H1 (cell line): ENCODE measurements around the gene RALGAPA1. TPM values are rescaled to one million over a fixed set of nuclear protein-coding genes. Genes with fewer than 3 reads are reported as not detected.
"Not testable (repeated sequence)": the region's sequence is repeated elsewhere in the genome, so short reads cannot be mapped to it uniquely, and the experiment has no call there.

Experiments
- CTCF ChIA-PET: fragments of 300-600 bp; sonication (Branson Sonifier 250); formaldehyde crosslinking; loops from one replicate; lab custom pipeline; 2021; ENCODE audit not compliant: partially characterized antibody; lab: Charles Lee
- POLR2A ChIA-PET: fragments of 300-600 bp; sonication (Branson Sonifier 250); formaldehyde crosslinking; loops from one replicate; lab custom pipeline; 2021; ENCODE audit warnings: inconsistent platforms; ENCODE audit not compliant: partially characterized antibody; lab: Charles Lee
- DNase-seq, 2 experiments: peaks; one replicate each; pipeline versions ENCODE4 v3.0.0 to v3.0.0-alpha.2; 2010 to 2022; ENCODE audit warnings: low spot score in 2 of 2, low read depth in 1 of 2, mixed read lengths in 1 of 2
- FAIRE-seq: peaks from 2 replicates; lab custom pipeline; 2011; peaks lifted over from hg19 to GRCh38; lab: Jason Lieb, UNC
- H2AFZ ChIP-seq: 2 replicates; pipeline ENCODE4 v1.8.1; 2012; ENCODE audit warnings: low read length, inconsistent platforms
- H2AK5ac ChIP-seq: 2 replicates; pipeline ENCODE4 v1.6.1; 2013; ENCODE audit warnings: low read depth, low read length
- H2BK120ac ChIP-seq: replicated peaks from 2 replicates; pipeline ENCODE3; 2013; ENCODE audit warnings: low read depth, low read length, inconsistent platforms
- H2BK12ac ChIP-seq: 2 replicates; pipeline ENCODE4 v1.6.1; 2013; ENCODE audit warnings: low read depth, low read length
- H2BK15ac ChIP-seq: 2 replicates; pipeline ENCODE4 v1.6.1; 2013; ENCODE audit warnings: low read length
- H2BK20ac ChIP-seq: 2 replicates; pipeline ENCODE4 v1.6.1; 2013; ENCODE audit warnings: low read length
- H2BK5ac ChIP-seq: 2 replicates; pipeline ENCODE4 v1.6.1; 2013; ENCODE audit warnings: low read depth, low read length
- H3K14ac ChIP-seq: 2 replicates; pipeline ENCODE4 v1.6.1; 2013; ENCODE audit warnings: inconsistent platforms; ENCODE audit not compliant: insufficient read length
- H3K18ac ChIP-seq: 2 replicates; pipeline ENCODE4 v1.6.1; 2013; ENCODE audit warnings: low read length; ENCODE audit errors: extremely low read depth
- H3K23ac ChIP-seq: 2 replicates; pipeline ENCODE4 v1.6.1; 2013; ENCODE audit warnings: inconsistent platforms; ENCODE audit not compliant: insufficient read length
- H3K23me2 ChIP-seq: 2 replicates; pipeline ENCODE4 v1.6.1; 2013; ENCODE audit warnings: low read depth, low read length
- H3K27ac ChIP-seq: 2 replicates; pipeline ENCODE4 v1.6.1; 2011; ENCODE audit warnings: low read depth, low read length, inconsistent platforms
- H3K27me3 ChIP-seq, 4 experiments: replicated peaks in 1 of 4; 1 replicate in 1 of 4; 2 replicates in 3 of 4; pipeline versions ENCODE4 v1.6.1 to v1.8.1; 2011 to 2013; ENCODE audit warnings: low read length in 3 of 4, mild to moderate bottlenecking in 3 of 4, inconsistent platforms in 2 of 4, mixed read lengths in 2 of 4, moderate library complexity in 1 of 4; ENCODE audit not compliant: control insufficient read depth in 3 of 4, insufficient read depth in 3 of 4; ENCODE audit errors: extremely low read depth in 1 of 4
- H3K36me3 ChIP-seq, 4 experiments: 2 replicates each; pipeline versions ENCODE4 v1.6.1 to v1.8.1; 2011 to 2013; ENCODE audit warnings: mild to moderate bottlenecking in 4 of 4, low read length in 3 of 4, moderate library complexity in 2 of 4, control low read depth in 1 of 4, inconsistent platforms in 1 of 4; ENCODE audit not compliant: insufficient read depth in 4 of 4, control insufficient read depth in 2 of 4
- H3K4ac ChIP-seq: replicated peaks from 2 replicates; pipeline ENCODE3; 2013; ENCODE audit warnings: low read length, low read depth, mixed read lengths, inconsistent platforms; ENCODE audit not compliant: insufficient read length
- H3K4me1 ChIP-seq, 4 experiments: replicated peaks in 1 of 4; 1 replicate in 1 of 4; 2 replicates in 3 of 4; pipeline versions ENCODE4 v1.6.1 to v1.8.1; 2011 to 2013; ENCODE audit warnings: low read length in 3 of 4, inconsistent platforms in 2 of 4, mixed read lengths in 1 of 4; ENCODE audit not compliant: insufficient read depth in 4 of 4, control insufficient read depth in 3 of 4
- H3K4me2 ChIP-seq, 2 experiments: 2 replicates each; pipeline versions ENCODE4 v1.6.1 to v1.8.1; 2011 to 2013; ENCODE audit warnings: low read depth in 2 of 2, low read length in 2 of 2, control low read depth in 1 of 2, inconsistent platforms in 1 of 2, mild to moderate bottlenecking in 1 of 2; ENCODE audit not compliant: insufficient read depth in 1 of 2
- H3K4me3 ChIP-seq, 4 experiments: fragments of 200-600, 300-600 bp in 1 of 4; sonication (generic), shearing (Covaris generic), sonication (Bioruptor Twin) in 1 of 4; 2 replicates each; pipeline versions ENCODE4 v1.5.1 to v1.8.1; 2011 to 2016; ENCODE audit warnings: low read length in 4 of 4, low read depth in 3 of 4, control low read depth in 2 of 4, inconsistent platforms in 2 of 4, mild to moderate bottlenecking in 2 of 4, mixed read lengths in 1 of 4, moderate library complexity in 1 of 4; ENCODE audit not compliant: insufficient read depth in 2 of 4; ENCODE audit errors: extremely low read depth in 1 of 4
- H3K56ac ChIP-seq: replicated peaks from 2 replicates; pipeline ENCODE3; 2013; ENCODE audit warnings: low read depth, mild to moderate bottlenecking, mixed read lengths, low read length, inconsistent platforms; ENCODE audit not compliant: insufficient read length
- H3K79me1 ChIP-seq: 2 replicates; pipeline ENCODE4 v1.6.1; 2013; ENCODE audit warnings: low read depth, low read length, control low read depth
- H3K79me2 ChIP-seq, 2 experiments: 2 replicates each; pipeline versions ENCODE4 v1.6.1 to v1.8.1; 2012 to 2013; ENCODE audit warnings: low read length in 2 of 2, mild to moderate bottlenecking in 2 of 2, inconsistent platforms in 1 of 2; ENCODE audit not compliant: insufficient read depth in 2 of 2, control insufficient read depth in 1 of 2
- H3K9ac ChIP-seq, 4 experiments: replicated peaks in 1 of 4; 1 replicate in 1 of 4; 2 replicates in 3 of 4; pipeline versions ENCODE4 v1.6.1 to v1.8.1; 2011 to 2013; ENCODE audit warnings: low read depth in 3 of 4, low read length in 3 of 4, control low read depth in 2 of 4, mild to moderate bottlenecking in 2 of 4, moderate library complexity in 2 of 4, inconsistent platforms in 1 of 4; ENCODE audit errors: extremely low read depth in 1 of 4
- H3K9me3 ChIP-seq, 2 experiments: 2 replicates each; pipeline versions ENCODE4 v1.6.1 to v1.8.1; 2012 to 2013; ENCODE audit warnings: mild to moderate bottlenecking in 2 of 2, moderate library complexity in 2 of 2, control low read depth in 1 of 2, inconsistent platforms in 1 of 2, low read depth in 1 of 2, low read length in 1 of 2, mixed read lengths in 1 of 2; ENCODE audit not compliant: insufficient read depth in 2 of 2
- H4K20me1 ChIP-seq, 2 experiments: replicated peaks in 1 of 2; 2 replicates each; pipeline versions ENCODE3 to v1.8.1; 2011 to 2013; ENCODE audit warnings: inconsistent platforms in 2 of 2, low read length in 2 of 2, mild to moderate bottlenecking in 1 of 2; ENCODE audit not compliant: insufficient read depth in 2 of 2, control insufficient read depth in 1 of 2
- H4K5ac ChIP-seq: 2 replicates; pipeline ENCODE4 v1.6.1; 2013; ENCODE audit warnings: low read length, low read depth, mixed read lengths, inconsistent platforms; ENCODE audit not compliant: insufficient read length
- H4K8ac ChIP-seq: 2 replicates; pipeline ENCODE4 v1.8.0; 2013; ENCODE audit warnings: mild to moderate bottlenecking, moderate library complexity, low read length, inconsistent platforms; ENCODE audit not compliant: insufficient read depth; ENCODE audit errors: extremely low read depth
- H4K91ac ChIP-seq: replicated peaks from 2 replicates; pipeline ENCODE3; 2013; ENCODE audit warnings: low read length, mixed read lengths, inconsistent platforms; ENCODE audit not compliant: insufficient read length
- WGBS, 2 experiments: shearing (Covaris generic) in 1 of 2; methylation state at CpG; one replicate each; pipeline versions ENCODE4 v1.1.6 to v1.1.7; 2013 to 2015; ENCODE audit warnings: low lambda C conversion rate in 2 of 2, mixed read lengths in 2 of 2, inconsistent platforms in 1 of 2, low coverage in 1 of 2, missing lambda C conversion rate in 1 of 2; ENCODE audit not compliant: insufficient replicate concordance in 2 of 2, insufficient coverage in 1 of 2, insufficient read length in 1 of 2; ENCODE audit errors: extremely low coverage in 1 of 2, missing lambda C conversion rate in 1 of 2; 5-methylcytosine and 5-hydroxymethylcytosine counted together
- polyA plus RNA-seq, 7 experiments: library from polyadenylated mRNA; depleted of rRNA in 3 of 7; stranded (reverse) in 5 of 7; unstranded in 2 of 7; fragments of >200 nt in 5 of 7; fragments of 200-250 nt in 2 of 7; gene quantifications; 1 replicate in 5 of 7; 2 replicates in 1 of 7; 4 replicates in 1 of 7; pipeline versions ENCODE4 v1.2.1 to v1.2.3, GENCODE V29; 2011 to 2013; ENCODE audit warnings: missing spikeins in 2 of 7, mixed read lengths in 2 of 7
- total RNA-seq: library from RNA; stranded (reverse); fragmentation: NEBNext Ultra II Directional; extraction: Animal tissue kit (Norgen Biotek cat#: 25700); gene quantifications from 2 replicates; pipeline ENCODE4 v1.2.1, GENCODE V29; 2021

RALGAPA1 gene
- total and polyA plus RNA-seq, 2 of the 8 experiments (the other 6 are each of a cell fraction or from before 2014, with no cell fraction given), result 4.2 to 26.7 TPM

GRCh38 chr14:35626947-35627346 lies 182.1 kb downstream of the RALGAPA1 start:
- H2AK5ac ChIP-seq, CTCF ChIA-PET, H3K4me2 ChIP-seq, H3K27me3 ChIP-seq, H4K20me1 ChIP-seq, H3K4ac ChIP-seq, H3K56ac ChIP-seq, H3K18ac ChIP-seq, H4K8ac ChIP-seq, H4K5ac ChIP-seq, H2BK5ac ChIP-seq, H3K9ac ChIP-seq, H3K23ac ChIP-seq, H3K4me3 ChIP-seq, H3K23me2 ChIP-seq, H2BK20ac ChIP-seq, H3K14ac ChIP-seq, H2AFZ ChIP-seq, DNase-seq, H3K27ac ChIP-seq, H4K91ac ChIP-seq, H3K4me1 ChIP-seq, H3K9me3 ChIP-seq, H2BK120ac ChIP-seq, POLR2A ChIA-PET, H3K36me3 ChIP-seq, H2BK15ac ChIP-seq, H2BK12ac ChIP-seq, H3K79me2 ChIP-seq, H3K79me1 ChIP-seq: not testable (repeated sequence)
- FAIRE-seq, result peak; percentile 92
- 60% methylated on average over 2 of the region's 2 CpGs; no CpG with 5 or more reads in 1 of the 2 experiments for WGBS, 2 experiments

- H3K79me2 ChIP-seq, H3K79me1 ChIP-seq, H3K36me3 ChIP-seq, H2AFZ ChIP-seq, H4K91ac ChIP-seq, H4K20me1 ChIP-seq, CTCF ChIA-PET, H2BK5ac ChIP-seq, H2BK20ac ChIP-seq, H2BK12ac ChIP-seq, H3K4me3 ChIP-seq, H3K23me2 ChIP-seq, FAIRE-seq, H2BK120ac ChIP-seq, H4K5ac ChIP-seq, H3K9ac ChIP-seq, H3K18ac ChIP-seq, DNase-seq, H2BK15ac ChIP-seq, H3K4me2 ChIP-seq, H3K14ac ChIP-seq, H3K27ac ChIP-seq, H3K9me3 ChIP-seq, H4K8ac ChIP-seq, H2AK5ac ChIP-seq, H3K4me1 ChIP-seq, POLR2A ChIA-PET, H3K23ac ChIP-seq, H3K4ac ChIP-seq, H3K56ac ChIP-seq, H3K27me3 ChIP-seq: not testable (repeated sequence)
- 88% methylated on average over 4 of the region's 4 CpGs; no CpG with 5 or more reads in 1 of the 2 experiments for WGBS, 2 experiments
These were observed 187.1 kb downstream of the RALGAPA1 start for GRCh38 chr14:35621996-35622395.
